Spleen (tissue), 7 donors: ENCODE data around the gene ITGA2B.

Experiments
- CTCF ChIP-seq, 11 experiments: fragments of 200-600 bp in 7 of 11; fragments of 450-650 bp in 4 of 11; sonication (generic) in 4 of 11; IDR thresholded peaks in 8 of 11; conservative IDR thresholded peaks in 3 of 11; 1 replicate in 7 of 11; 2 replicates in 4 of 11; pipeline versions ENCODE4 v1.4.0 to v1.8.0; 2016 to 2021; ENCODE audit warnings: antibody characterized with exemption in 11 of 11, inconsistent platforms in 4 of 11, mild to moderate bottlenecking in 1 of 11
- POLR2A ChIP-seq, 3 donors: fragments of 450-650 bp; IDR thresholded peaks; one replicate each; pipeline ENCODE4 v1.5.1; 2017; ENCODE audit warnings: antibody characterized with exemption in 3 of 3, mild to moderate bottlenecking in 1 of 3
- POLR2AphosphoS5 ChIP-seq, 3 donors: sonication (generic); formaldehyde crosslinking; IDR thresholded peaks; one replicate each; pipeline ENCODE4 v1.5.1; 2017; ENCODE audit warnings: antibody characterized with exemption in 3 of 3
- donor health status: DM: no; HTN: no; CAD: no; lungs with moderate emphysema.
- donor health status: DM: no; HTN: no; CAD: no.
- donor health status: DM: no; HTN: no; CAD: no.

- TF ChIP-seq POLR2A (IDR thresholded peaks at IDR 0.05) (no peak), CTCF (IDR thresholded peaks at IDR 0.05 in 8 of 11, conservative IDR thresholded peaks at IDR 0.05 in 3 of 11) (no peak), POLR2AphosphoS5 (IDR thresholded peaks at IDR 0.05) (no peak)
Observed at GRCh38 chr17:44359006-44359405, 30.4 kb downstream of the ITGA2B start.
